Measurements from ENCODE around the gene RARA. TPM values are rescaled to one million over a fixed set of nuclear protein-coding genes. Genes with fewer than 3 reads are reported as not detected.
A peak's percentile ranks its signal among the peaks of the same experiment; 100 is the strongest.

Gene RARA
- total RNA-seq, 1 donor from 2014 or later: 38.8 TPM

DNA sequence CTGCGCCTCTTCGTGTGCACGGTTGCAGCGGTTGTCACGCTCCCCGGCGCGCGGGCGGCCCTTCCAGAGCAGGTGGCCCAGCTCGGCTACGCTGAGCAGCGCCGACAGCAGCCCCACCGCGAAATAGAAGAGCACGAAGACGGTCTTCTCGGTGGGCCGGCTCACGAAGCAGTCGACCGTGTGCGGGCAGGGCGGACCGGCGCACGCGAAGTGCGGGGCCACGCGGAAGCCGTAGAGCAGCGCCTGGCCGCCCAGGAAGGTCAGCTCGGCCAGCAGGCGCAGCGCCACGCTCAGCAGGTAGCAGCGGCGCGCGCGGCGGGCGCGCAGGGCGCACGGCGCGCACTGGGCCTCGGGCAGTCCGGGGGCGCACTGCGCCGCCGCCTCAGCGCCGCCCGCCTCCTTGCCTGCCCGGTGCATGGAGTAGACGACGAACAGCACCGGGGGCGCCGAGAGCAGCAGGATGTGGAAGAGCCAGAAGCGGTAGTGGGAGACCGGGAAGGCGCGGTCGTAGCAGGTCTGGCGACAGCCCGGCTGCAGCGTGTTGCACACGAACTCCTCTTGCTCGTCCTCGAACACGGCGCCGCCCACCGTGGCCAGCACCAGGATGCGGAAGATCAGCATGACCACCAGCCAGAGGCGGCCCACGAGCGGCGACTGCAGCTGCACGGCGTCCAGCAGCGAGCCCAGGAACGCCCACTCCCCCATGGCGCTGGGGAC is 54.3 kb downstream of the RARA start:
- FAIRE-seq (no peak), DNase-seq (ENCODE audit: low read depth) (peak; percentile 33)
- Histone ChIP-seq H3K4me1 (ENCODE audit: insufficient read depth, low read length) (peaks cover 6% of the 10 kb centered on the region), H3K79me2 (ENCODE audit: insufficient read depth, low read length) (no peaks in the 10 kb centered on the region), H4K20me1 (ENCODE audit: insufficient read depth, low read length) (no peaks in the 10 kb centered on the region), H3K4me2 (ENCODE audit: low read length) (peak overlapping the region; percentile 90), H3K4me3 (ENCODE audit: insufficient read depth, low read depth, low read length) (peak overlapping the region; percentile 56), H3K9me3 (ENCODE audit: insufficient read depth, low read depth, low read length) (no peaks in the 10 kb centered on the region), H3K36me3 (ENCODE audit: insufficient read depth, low read length) (no peaks in the 10 kb centered on the region), H3K27ac (ENCODE audit: low read depth, low read length) (no peak overlapping the region), H3K27me3 (ENCODE audit: insufficient read depth, low read length) (peaks cover 4% of the 10 kb centered on the region), H2AFZ (ENCODE audit: low read depth, low read length) (peak overlapping the region; percentile 87), H3K9ac (ENCODE audit: low read length) (peak overlapping the region; percentile 23)
- Mint-ChIP-seq H3K27ac (ENCODE audit: unreplicated experiment) (no peak overlapping the region), H3K4me1 (ENCODE audit: low read depth, unreplicated experiment) (peaks cover 2% of the 10 kb centered on the region), H3K9me3 (ENCODE audit: unreplicated experiment) (no peaks in the 10 kb centered on the region), H3K27me3 (ENCODE audit: low read depth, unreplicated experiment) (peaks cover 9% of the 10 kb centered on the region), H3K36me3 (ENCODE audit: low read depth, unreplicated experiment) (no peaks in the 10 kb centered on the region), H3K4me3 (ENCODE audit: unreplicated experiment) (peak overlapping the region; percentile 78)
- TF ChIP-seq, protein P1, sequence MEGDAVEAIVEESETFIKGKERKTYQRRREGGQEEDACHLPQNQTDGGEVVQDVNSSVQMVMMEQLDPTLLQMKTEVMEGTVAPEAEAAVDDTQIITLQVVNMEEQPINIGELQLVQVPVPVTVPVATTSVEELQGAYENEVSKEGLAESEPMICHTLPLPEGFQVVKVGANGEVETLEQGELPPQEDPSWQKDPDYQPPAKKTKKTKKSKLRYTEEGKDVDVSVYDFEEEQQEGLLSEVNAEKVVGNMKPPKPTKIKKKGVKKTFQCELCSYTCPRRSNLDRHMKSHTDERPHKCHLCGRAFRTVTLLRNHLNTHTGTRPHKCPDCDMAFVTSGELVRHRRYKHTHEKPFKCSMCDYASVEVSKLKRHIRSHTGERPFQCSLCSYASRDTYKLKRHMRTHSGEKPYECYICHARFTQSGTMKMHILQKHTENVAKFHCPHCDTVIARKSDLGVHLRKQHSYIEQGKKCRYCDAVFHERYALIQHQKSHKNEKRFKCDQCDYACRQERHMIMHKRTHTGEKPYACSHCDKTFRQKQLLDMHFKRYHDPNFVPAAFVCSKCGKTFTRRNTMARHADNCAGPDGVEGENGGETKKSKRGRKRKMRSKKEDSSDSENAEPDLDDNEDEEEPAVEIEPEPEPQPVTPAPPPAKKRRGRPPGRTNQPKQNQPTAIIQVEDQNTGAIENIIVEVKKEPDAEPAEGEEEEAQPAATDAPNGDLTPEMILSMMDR (IDR thresholded peaks at IDR 0.05; ENCODE audit: insufficient read depth, low read depth, low read length): no peak
- peak; percentile 16 for TF ChIP-seq EZH2 (IDR thresholded peaks at IDR 0.05; ENCODE audit: insufficient read depth, low read length)

GRCh38 chr17:40364121-40364861 is 55.3 kb downstream of the RARA start, which contains the start of gene GJD3:
GJD3 (minus strand) TSS chr17:40364737; CDS start chr17:40363815, 922 bp downstream.
- TF ChIP-seq EZH2 (IDR thresholded peaks at IDR 0.05; ENCODE audit: insufficient read depth, low read length): no peak
- TF ChIP-seq, protein P1 (IDR thresholded peaks at IDR 0.05; ENCODE audit: insufficient read depth, low read depth, low read length): no peak
- H3K9me3 ChIP-seq (ENCODE audit: insufficient read depth, low read depth, low read length): no peaks in the 10 kb centered on the region
- H4K20me1 ChIP-seq (ENCODE audit: insufficient read depth, low read length): no peaks in the 10 kb centered on the region
- FAIRE-seq (no peak), DNase-seq (ENCODE audit: low read depth) (no peak)
- H3K36me3 ChIP-seq (ENCODE audit: insufficient read depth, low read length): no peaks in the 10 kb centered on the region
- H3K27ac Mint-ChIP-seq (ENCODE audit: unreplicated experiment): no peak within 1 kb of the TSS
- H3K36me3 Mint-ChIP-seq (ENCODE audit: low read depth, unreplicated experiment): no peaks in the 10 kb centered on the region
- no peaks in the 10 kb centered on the region for H3K9me3 Mint-ChIP-seq (ENCODE audit: unreplicated experiment)
- H3K4me1 ChIP-seq (ENCODE audit: insufficient read depth, low read length): peaks cover 6% of the 10 kb centered on the region
- no peaks in the 10 kb centered on the region for H3K79me2 ChIP-seq (ENCODE audit: insufficient read depth, low read length)
- H2AFZ ChIP-seq (ENCODE audit: low read depth, low read length): peak within 1 kb of the TSS; percentile 87
- peak within 1 kb of the TSS; percentile 90 for H3K4me2 ChIP-seq (ENCODE audit: low read length)
- H3K9ac ChIP-seq (ENCODE audit: low read length): peak within 1 kb of the TSS; percentile 23
- H3K27me3 Mint-ChIP-seq (ENCODE audit: low read depth, unreplicated experiment): peaks cover 9% of the 10 kb centered on the region
- peak within 1 kb of the TSS; percentile 77 for H3K4me3 Mint-ChIP-seq (ENCODE audit: unreplicated experiment)
- no peak within 1 kb of the TSS for H3K27ac ChIP-seq (ENCODE audit: low read depth, low read length)
- H3K4me1 Mint-ChIP-seq (ENCODE audit: low read depth, unreplicated experiment): peaks cover 2% of the 10 kb centered on the region
- H3K4me3 ChIP-seq (ENCODE audit: insufficient read depth, low read depth, low read length): peak within 1 kb of the TSS; percentile 56
- H3K27me3 ChIP-seq (ENCODE audit: insufficient read depth, low read length): peaks cover 4% of the 10 kb centered on the region
